AG09319 (cell line): ENCODE data around the gene ALPL.

Source experiments
- DNase-seq: peaks from one replicate; pipeline ENCODE4 v3.0.0-alpha.2; 2010; ENCODE audit warnings: low read depth; ENCODE audit errors: extremely low read depth
- TF ChIP-seq, protein P1 (sequence below): IDR thresholded peaks from 2 replicates; pipeline ENCODE4 v1.5.1; 2011; ENCODE audit warnings: low read depth, mild to moderate bottlenecking, inconsistent platforms, low read length, moderate library complexity

ALPL gene

DNA sequence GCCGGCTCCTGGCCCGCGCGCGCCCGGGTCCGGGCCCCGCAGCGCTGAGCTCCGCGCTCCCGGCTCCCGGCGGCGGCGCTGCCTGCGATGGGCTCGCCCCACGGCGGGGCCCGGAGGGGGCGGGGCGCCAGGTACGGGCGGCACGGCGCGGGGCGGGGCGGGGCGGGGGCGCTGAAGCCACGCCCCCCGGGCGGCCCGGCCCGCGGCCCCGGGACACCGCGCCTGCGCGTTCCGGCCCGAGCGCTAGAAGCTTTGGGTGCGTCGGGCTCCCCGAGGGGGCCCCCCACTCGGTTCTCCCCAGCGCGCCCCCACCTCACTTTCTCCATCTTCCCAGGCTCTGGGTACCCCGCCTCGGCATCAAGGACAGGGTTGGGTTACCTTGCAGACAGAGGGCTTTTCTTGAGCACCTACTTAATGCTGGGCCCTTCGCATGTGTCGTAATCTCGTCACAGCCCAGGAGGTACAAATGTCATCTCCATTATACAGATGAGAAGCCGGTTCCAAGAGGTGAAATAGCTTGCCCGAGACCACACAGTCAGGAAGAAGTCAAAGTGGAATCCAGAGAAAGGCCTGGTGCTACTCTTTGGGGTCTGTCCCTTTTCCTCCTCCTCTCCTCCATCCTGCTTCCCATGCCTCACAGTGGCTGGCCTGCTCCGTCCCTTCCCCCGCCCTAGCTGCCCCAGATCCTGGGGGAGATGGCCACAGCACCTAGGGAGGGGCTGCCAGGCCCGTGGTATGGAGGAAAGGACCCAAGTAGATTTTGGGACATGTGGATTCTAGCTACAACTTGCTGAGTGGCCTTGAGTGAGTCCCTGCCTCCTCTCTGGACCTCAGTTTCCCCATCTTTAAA lies 113.5 kb downstream of the ALPL start:
- no peak for DNase-seq
- TF ChIP-seq, protein P1, sequence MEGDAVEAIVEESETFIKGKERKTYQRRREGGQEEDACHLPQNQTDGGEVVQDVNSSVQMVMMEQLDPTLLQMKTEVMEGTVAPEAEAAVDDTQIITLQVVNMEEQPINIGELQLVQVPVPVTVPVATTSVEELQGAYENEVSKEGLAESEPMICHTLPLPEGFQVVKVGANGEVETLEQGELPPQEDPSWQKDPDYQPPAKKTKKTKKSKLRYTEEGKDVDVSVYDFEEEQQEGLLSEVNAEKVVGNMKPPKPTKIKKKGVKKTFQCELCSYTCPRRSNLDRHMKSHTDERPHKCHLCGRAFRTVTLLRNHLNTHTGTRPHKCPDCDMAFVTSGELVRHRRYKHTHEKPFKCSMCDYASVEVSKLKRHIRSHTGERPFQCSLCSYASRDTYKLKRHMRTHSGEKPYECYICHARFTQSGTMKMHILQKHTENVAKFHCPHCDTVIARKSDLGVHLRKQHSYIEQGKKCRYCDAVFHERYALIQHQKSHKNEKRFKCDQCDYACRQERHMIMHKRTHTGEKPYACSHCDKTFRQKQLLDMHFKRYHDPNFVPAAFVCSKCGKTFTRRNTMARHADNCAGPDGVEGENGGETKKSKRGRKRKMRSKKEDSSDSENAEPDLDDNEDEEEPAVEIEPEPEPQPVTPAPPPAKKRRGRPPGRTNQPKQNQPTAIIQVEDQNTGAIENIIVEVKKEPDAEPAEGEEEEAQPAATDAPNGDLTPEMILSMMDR = no peak

DNA sequence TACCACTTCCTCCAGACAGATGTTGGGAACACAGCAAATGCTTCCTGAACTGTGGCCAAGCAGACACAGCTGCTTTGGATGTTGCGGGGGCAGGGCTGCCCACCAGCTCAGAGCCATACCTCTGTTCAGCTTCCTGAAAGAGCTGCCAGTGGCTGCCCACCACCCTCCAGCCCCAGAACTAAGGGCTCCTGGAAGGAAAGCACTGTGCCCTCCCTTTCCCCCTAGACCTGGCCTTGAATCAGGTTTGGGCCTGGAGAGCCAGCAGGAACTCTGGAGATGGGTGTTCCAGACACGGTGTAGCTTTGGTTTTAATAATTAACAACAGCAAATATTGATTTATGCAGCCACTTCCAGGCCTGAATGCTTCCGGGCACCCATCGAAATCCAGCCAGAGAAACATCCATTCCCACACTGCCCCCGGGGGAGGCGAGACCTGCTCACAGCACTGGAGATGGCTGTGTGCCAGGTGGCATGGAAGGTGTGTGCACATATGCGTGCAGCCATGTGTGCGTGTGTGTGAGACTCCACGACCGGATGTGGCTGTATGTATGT lies 114.3 kb downstream of the ALPL start:
- TF ChIP-seq, protein P1 = no peak
- no peak for DNase-seq

DNA sequence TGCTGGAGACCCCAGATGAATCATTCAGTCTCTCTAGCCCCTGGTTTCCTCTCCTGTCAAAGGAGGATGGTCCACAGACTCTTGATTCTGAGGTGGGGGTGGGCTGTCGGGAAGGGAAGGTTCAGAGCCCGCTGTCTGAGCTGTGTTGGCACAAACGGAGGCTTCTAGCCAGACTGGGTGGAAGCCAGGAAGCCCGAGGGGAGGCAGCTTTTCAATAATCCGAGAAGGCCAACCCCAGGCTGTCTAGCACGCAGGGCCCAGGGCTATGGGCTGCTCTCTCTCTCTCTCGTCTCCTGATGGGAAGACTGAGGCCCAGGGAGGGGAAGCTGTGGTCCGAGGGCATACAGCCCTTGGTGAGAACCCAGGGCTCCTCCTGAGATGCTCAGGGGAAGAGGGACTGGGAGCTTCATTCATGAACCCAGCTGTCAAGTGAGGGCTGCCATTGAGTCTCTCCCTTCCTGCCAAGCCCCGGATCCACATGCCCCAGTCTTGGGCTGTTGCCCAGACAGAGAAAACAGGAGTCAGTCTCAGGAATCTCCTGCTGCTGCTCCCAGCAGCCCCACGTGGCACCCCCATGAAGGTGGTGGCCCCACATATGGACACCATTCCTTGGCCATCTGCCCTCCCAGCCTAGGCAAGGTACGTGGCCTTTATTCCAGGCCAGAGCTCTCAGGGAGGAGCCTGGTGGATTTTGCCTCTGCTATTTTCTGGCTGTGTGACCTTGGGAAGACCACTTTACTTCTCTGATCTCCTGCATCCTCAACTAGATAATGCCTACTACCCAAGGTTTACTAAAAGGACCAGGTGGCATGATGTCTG lies 115.6 kb downstream of the ALPL start:
- no peak for DNase-seq
- TF ChIP-seq, protein P1 = no peak

DNA sequence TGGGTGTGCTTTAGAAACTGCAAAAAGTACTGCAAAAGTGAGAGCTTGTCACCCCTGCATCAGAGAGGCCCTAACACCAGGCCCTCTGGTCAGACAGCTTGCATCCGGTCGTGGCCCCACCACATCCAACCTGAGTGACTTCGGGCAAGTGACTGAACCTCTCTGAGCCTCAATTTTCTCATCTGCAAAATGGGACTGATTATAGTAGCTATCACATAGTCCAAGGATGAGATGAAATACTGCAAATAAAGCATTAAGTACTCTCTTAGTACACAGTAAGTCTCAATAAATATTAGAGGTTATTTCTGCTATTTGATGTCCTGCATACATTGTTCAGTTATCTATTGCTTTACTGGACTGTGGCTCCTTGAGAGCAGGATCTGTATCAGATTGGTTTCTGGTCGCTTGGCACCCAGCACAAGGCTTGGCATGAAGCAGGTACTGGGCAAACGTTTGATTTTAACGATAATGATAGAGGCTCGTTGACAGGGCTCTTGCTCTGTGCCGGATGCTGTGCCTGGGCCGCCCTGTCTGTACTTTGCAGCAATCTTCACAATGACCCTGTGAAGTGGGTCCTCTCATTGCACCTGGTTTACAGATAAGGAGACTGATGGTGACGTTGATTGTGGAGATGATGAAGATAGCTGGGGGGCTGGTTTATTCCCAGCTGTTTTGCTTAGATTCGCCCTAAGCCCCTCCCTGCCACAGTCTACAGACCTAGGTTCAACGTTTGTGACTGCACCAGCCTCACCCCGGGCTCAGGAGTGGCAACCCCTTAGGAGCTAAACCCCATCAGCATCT lies 116.4 kb downstream of the ALPL start:
- no peak for DNase-seq
- TF ChIP-seq, protein P1 = no peak

DNA sequence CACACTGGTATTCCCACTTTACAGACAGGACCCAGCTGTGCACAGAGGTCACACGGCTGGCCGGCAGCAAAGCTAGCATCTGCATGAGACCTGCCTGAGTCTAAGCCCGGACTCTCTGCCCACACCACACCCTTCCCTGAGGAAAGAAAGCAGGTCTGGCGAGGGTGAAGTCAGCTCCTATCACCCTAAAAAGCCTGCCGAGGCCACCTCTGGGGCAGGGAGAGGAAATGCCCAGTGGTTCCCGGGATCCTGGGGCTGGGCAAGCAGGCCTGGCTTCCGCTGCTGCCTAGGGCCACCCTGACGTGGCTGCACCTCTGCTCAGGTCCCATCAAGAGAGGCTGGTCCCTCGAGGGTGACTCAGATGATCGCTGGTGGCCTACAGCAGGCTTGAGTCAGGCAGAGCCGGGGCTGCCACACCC lies 117.7 kb downstream of the ALPL start:
- no peak for DNase-seq
- TF ChIP-seq, protein P1 = no peak
